Left ventricle myocardium inferior (tissue), 1 donor: Measurements from ENCODE around the gene PSG2. TPM values are rescaled to one million over a fixed set of nuclear protein-coding genes. Genes with fewer than 3 reads are reported as not detected.
"Not testable (repeated sequence)": the region's sequence is repeated elsewhere in the genome, so short reads cannot be mapped to it uniquely, and the experiment has no call there.

Experiments used
- DNase-seq: peaks from one replicate; pipeline ENCODE4 v3.0.0-alpha.2; 2020
- H3K27ac ChIP-seq: fragments of 200-600 bp; replicated peaks from 2 replicates; pipeline ENCODE4 v1.8.0; 2021
- H3K27me3 ChIP-seq: fragments of 200-600 bp; 2 replicates; pipeline ENCODE4 v1.8.0; 2021; ENCODE audit warnings: low read depth
- H3K36me3 ChIP-seq: fragments of 200-600 bp; 2 replicates; pipeline ENCODE4 v1.8.0; 2021
- H3K4me1 ChIP-seq: fragments of 200-600 bp; 2 replicates; pipeline ENCODE4 v1.8.0; 2021
- H3K4me3 ChIP-seq: fragments of 200-600 bp; 2 replicates; pipeline ENCODE4 v1.8.0; 2021; ENCODE audit warnings: mild to moderate bottlenecking, moderate library complexity
- H3K9me3 ChIP-seq: fragments of 200-600 bp; replicated peaks from 2 replicates; pipeline ENCODE4 v1.8.0; 2021
- CTCF ChIP-seq: fragments of 200-600 bp; IDR thresholded peaks from 2 replicates; pipeline ENCODE4 v1.8.0; 2021; ENCODE audit warnings: antibody characterized with exemption, mild to moderate bottlenecking, borderline replicate concordance
- intact Hi-C: fragments of 100-400 bp; cut with micrococcal nuclease; formaldehyde crosslinking; loops from one replicate; pipeline ENCODE4 v1.11.0; 2022
- total RNA-seq: library from RNA; stranded (reverse); fragmentation: NEBNext Ultra II Directional; extraction: Animal tissue kit (Norgen Biotek cat#: 25700); gene quantifications from one replicate; pipeline ENCODE4 v1.2.1, GENCODE V29; 2021
- donor health status: DM: no; HTN: yes; CAD: no; lungs with severe emphysema.

Gene PSG2
- total RNA-seq, 1 donor from 2014 or later: not detected

- DNase-seq, H3K36me3 ChIP-seq, H3K4me1 ChIP-seq, H3K27me3 ChIP-seq, H3K27ac ChIP-seq, intact Hi-C loops, H3K4me3 ChIP-seq: not testable (repeated sequence)
- peaks cover 21% of the 10 kb centered on the region for H3K9me3 ChIP-seq
Observed at GRCh38 chr19:43107401-43107800, 24.9 kb upstream of the PSG2 start.

- H3K9me3 ChIP-seq: peaks cover 22% of the 10 kb centered on the region
- H3K27ac ChIP-seq: no peak overlapping the region
- H3K27me3 ChIP-seq: peaks cover 8% of the 10 kb centered on the region
- no peaks in the 10 kb centered on the region for H3K4me1 ChIP-seq
- no peaks in the 10 kb centered on the region for H3K36me3 ChIP-seq
- no peak overlapping the region for H3K4me3 ChIP-seq
- intact Hi-C loops: no loop called here
- no peak for DNase-seq
- TF ChIP-seq CTCF: no peak
Observed at GRCh38 chr19:43105496-43105895, 23.0 kb upstream of the PSG2 start.

- TF ChIP-seq CTCF: peak; percentile 40
- intact Hi-C loops: not testable (repeated sequence)
Observed at GRCh38 chr19:43104215-43104850, 21.8 kb upstream of the PSG2 start.

GRCh38 chr19:43101950-43102349 lies 19.4 kb upstream of the PSG2 start:
- Histone ChIP-seq H3K9me3 (peaks cover 22% of the 10 kb centered on the region), H3K27ac (no peak overlapping the region), H3K27me3 (peaks cover 8% of the 10 kb centered on the region), H3K4me3 (no peak overlapping the region), H3K36me3 (no peaks in the 10 kb centered on the region), H3K4me1 (no peaks in the 10 kb centered on the region)
- DNase-seq: no peak
- intact Hi-C loops: no loop called here
- TF ChIP-seq CTCF: no peak

More at GRCh38 chr19:43104215-43104850, 21.8 kb upstream of the PSG2 start:
- H3K36me3 ChIP-seq, DNase-seq, H3K27me3 ChIP-seq, H3K4me1 ChIP-seq, H3K4me3 ChIP-seq, H3K27ac ChIP-seq: not testable (repeated sequence)
- H3K9me3 ChIP-seq: peaks cover 22% of the 10 kb centered on the region

GRCh38 chr19:43098416-43098815 lies 15.9 kb upstream of the PSG2 start:
- H3K9me3 ChIP-seq: peaks cover 11% of the 10 kb centered on the region
- intact Hi-C loops, H3K36me3 ChIP-seq, H3K4me1 ChIP-seq, H3K27ac ChIP-seq, DNase-seq, H3K27me3 ChIP-seq, H3K4me3 ChIP-seq: not testable (repeated sequence)

- H3K27ac ChIP-seq, H3K9me3 ChIP-seq, intact Hi-C loops, H3K4me1 ChIP-seq, H3K36me3 ChIP-seq, H3K4me3 ChIP-seq: not testable (repeated sequence)
- TF ChIP-seq CTCF: peak; percentile 68
- H3K27me3 ChIP-seq: peaks cover 17% of the 10 kb centered on the region
- DNase-seq: peak; percentile 51
Observed at GRCh38 chr19:43087702-43088340, 5.3 kb upstream of the PSG2 start.

GRCh38 chr19:43085796-43086530 lies 3.5 kb upstream of the PSG2 start:
- H3K27me3 ChIP-seq, H3K27ac ChIP-seq, H3K4me1 ChIP-seq, DNase-seq, intact Hi-C loops, H3K4me3 ChIP-seq, H3K9me3 ChIP-seq, H3K36me3 ChIP-seq: not testable (repeated sequence)
